ENCODE data around the gene PCSK5.

DNA sequence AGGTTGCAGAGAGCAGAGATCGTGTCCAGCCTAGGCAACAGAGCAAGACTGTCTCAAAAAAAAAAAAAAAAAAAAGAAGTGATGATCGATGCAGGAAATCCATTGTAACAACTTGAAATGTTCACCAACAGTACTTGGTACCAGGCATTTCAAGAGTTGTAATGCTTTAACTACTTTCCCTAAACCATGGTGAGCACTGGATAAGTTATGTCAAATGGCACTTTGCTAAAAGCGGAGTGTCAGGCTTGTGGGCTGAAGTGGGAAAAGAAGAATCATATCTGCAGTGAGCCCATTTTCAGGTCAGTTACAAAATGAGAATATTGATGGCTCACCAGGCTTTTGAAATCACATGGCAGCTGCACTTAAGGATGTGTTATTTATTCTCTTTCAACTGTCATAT lies 301.5 kb downstream of the PCSK5 start:
- TF ChIP-seq, protein P1, sequence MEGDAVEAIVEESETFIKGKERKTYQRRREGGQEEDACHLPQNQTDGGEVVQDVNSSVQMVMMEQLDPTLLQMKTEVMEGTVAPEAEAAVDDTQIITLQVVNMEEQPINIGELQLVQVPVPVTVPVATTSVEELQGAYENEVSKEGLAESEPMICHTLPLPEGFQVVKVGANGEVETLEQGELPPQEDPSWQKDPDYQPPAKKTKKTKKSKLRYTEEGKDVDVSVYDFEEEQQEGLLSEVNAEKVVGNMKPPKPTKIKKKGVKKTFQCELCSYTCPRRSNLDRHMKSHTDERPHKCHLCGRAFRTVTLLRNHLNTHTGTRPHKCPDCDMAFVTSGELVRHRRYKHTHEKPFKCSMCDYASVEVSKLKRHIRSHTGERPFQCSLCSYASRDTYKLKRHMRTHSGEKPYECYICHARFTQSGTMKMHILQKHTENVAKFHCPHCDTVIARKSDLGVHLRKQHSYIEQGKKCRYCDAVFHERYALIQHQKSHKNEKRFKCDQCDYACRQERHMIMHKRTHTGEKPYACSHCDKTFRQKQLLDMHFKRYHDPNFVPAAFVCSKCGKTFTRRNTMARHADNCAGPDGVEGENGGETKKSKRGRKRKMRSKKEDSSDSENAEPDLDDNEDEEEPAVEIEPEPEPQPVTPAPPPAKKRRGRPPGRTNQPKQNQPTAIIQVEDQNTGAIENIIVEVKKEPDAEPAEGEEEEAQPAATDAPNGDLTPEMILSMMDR (IDR thresholded peaks at IDR 0.05; ENCODE audit: insufficient read depth, low read length, poor library complexity, severe bottlenecking) = no peak
- TF ChIP-seq EZH2phosphoT487 (conservative IDR thresholded peaks at IDR 0.05; ENCODE audit: low read length) = no peak
